Mesothelial cell of epicardium (in vitro differentiated cells): ENCODE measurements around the gene STARD10. TPM values are rescaled to one million over a fixed set of nuclear protein-coding genes. Genes with fewer than 3 reads are reported as not detected.

ENCODE experiments used
- DNase-seq, 2 experiments: peaks; one replicate each; pipeline ENCODE4 v3.0.0; 2021; ENCODE audit warnings: low spot score in 2 of 2; ENCODE audit not compliant: unreplicated experiment in 2 of 2
- H3K27ac Mint-ChIP-seq: 2 replicates; pipeline ENCODE4 v1.8.0; 2021; ENCODE audit warnings: mixed read lengths
- H3K27me3 Mint-ChIP-seq: 2 replicates; pipeline ENCODE4 v1.8.0; 2021; ENCODE audit warnings: low read depth, mixed read lengths
- H3K36me3 Mint-ChIP-seq: 2 replicates; pipeline ENCODE4 v1.8.0; 2021; ENCODE audit warnings: mixed read lengths
- H3K4me1 Mint-ChIP-seq: 2 replicates; pipeline ENCODE4 v1.8.0; 2021; ENCODE audit warnings: mixed read lengths
- H3K4me3 Mint-ChIP-seq: 2 replicates; pipeline ENCODE4 v1.8.0; 2021; ENCODE audit warnings: mild to moderate bottlenecking, moderate library complexity, mixed read lengths
- H3K9me3 Mint-ChIP-seq: 2 replicates; pipeline ENCODE4 v1.8.0; 2021; ENCODE audit warnings: mixed read lengths
- total RNA-seq: library from RNA; stranded (reverse); gene quantifications from 3 replicates; pipeline ENCODE4 v1.2.1, GENCODE V29; 2021
- TF ChIP-seq, protein P1 (sequence below): fragments of 200-600 bp; sonication (generic); IDR thresholded peaks from one replicate; pipeline ENCODE4 v1.5.0; 2021; ENCODE audit warnings: antibody characterized with exemption; ENCODE audit not compliant: unreplicated experiment

The STARD10 gene
- total RNA-seq, 1 donor from 2014 or later, result 54.9 TPM

DNA sequence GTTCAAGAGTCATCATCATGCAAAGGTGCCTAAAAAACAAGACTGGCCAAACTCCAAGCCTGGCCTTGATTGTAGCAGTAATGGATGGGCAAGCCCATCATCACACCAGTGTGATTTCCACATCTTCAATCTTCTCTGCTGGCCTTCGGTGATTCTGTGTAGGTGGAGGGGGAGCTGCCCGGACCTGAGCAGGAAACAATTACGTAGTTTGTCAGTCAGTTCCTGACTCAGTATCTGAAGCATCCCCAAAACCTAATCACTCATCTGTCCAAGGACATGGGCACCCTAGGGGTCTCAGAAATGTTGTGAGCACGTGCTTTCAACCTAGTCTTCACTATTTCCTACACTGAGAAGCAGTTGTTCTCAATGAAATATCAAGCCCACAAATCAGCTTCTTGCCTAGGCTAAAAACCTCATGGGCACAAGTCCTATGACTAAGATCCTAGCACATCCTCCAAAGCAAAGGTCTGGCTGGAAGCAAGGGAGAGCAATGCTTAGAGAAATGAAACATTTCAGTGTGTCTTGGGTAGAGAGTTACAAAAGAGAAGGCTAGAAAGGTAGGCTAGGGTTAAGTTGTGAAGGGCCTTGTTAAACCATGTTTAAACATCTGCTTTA is 45.0 kb upstream of the STARD10 start:
- no peak overlapping the region for H3K4me3 Mint-ChIP-seq
- no peak overlapping the region for H3K27ac Mint-ChIP-seq
- TF ChIP-seq, protein P1, sequence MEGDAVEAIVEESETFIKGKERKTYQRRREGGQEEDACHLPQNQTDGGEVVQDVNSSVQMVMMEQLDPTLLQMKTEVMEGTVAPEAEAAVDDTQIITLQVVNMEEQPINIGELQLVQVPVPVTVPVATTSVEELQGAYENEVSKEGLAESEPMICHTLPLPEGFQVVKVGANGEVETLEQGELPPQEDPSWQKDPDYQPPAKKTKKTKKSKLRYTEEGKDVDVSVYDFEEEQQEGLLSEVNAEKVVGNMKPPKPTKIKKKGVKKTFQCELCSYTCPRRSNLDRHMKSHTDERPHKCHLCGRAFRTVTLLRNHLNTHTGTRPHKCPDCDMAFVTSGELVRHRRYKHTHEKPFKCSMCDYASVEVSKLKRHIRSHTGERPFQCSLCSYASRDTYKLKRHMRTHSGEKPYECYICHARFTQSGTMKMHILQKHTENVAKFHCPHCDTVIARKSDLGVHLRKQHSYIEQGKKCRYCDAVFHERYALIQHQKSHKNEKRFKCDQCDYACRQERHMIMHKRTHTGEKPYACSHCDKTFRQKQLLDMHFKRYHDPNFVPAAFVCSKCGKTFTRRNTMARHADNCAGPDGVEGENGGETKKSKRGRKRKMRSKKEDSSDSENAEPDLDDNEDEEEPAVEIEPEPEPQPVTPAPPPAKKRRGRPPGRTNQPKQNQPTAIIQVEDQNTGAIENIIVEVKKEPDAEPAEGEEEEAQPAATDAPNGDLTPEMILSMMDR, result no peak
- H3K4me1 Mint-ChIP-seq, result peaks cover 6% of the 10 kb centered on the region
- H3K9me3 Mint-ChIP-seq, result no peaks in the 10 kb centered on the region
- no peaks in the 10 kb centered on the region for H3K27me3 Mint-ChIP-seq
- DNase-seq, result no peak
- H3K36me3 Mint-ChIP-seq, result peaks cover 29% of the 10 kb centered on the region

GRCh38 chr11:72836111-72836510 is 42.3 kb upstream of the STARD10 start:
- no peaks in the 10 kb centered on the region for H3K9me3 Mint-ChIP-seq
- peaks cover 18% of the 10 kb centered on the region for H3K36me3 Mint-ChIP-seq
- H3K4me1 Mint-ChIP-seq, result peaks cover 17% of the 10 kb centered on the region
- H3K27ac Mint-ChIP-seq, result peak overlapping the region; percentile 71
- H3K27me3 Mint-ChIP-seq, result no peaks in the 10 kb centered on the region
- H3K4me3 Mint-ChIP-seq, result no peak overlapping the region
- TF ChIP-seq, protein P1, result no peak
- DNase-seq, result no peak

- no peak overlapping the region for H3K27ac Mint-ChIP-seq
- no peak overlapping the region for H3K4me3 Mint-ChIP-seq
Measured at GRCh38 chr11:72834905-72835304, 41.1 kb upstream of the STARD10 start.

DNA sequence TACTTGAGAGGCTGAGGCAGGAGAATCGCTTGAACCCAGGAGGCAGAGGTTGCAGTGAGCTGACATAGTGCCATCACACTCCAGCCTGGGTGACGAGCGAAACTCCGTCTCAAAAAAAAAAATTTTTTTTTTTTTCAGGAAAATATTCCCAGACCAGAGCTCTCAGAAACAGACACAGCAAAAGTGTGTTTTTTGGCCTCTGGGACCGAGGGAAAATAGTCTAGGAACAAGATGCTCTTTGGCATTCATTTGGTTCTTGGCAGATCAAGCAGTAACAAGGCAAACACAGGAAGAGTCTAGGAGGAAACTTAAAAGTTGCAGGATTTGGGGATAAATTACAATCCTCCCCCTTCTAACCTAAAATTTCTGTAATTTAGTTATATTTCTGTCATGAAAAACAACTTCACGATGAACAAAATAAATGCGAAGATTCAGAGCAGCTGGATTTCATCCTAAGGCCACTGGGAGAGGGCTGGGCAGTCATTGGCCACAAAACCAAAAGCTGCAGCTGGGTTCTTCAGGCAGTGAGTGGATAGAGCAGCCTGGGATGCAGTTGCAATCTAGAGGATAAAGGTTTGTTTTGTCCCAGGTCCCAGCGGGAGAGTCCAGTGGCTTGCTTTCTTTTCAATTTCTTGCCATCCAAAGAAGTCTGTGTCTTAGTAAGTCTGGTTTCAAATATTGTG is 40.1 kb upstream of the STARD10 start:
- H3K4me1 Mint-ChIP-seq, result peaks cover 17% of the 10 kb centered on the region
- TF ChIP-seq, protein P1, result no peak
- peaks cover 2% of the 10 kb centered on the region for H3K36me3 Mint-ChIP-seq
- DNase-seq, result no peak
- H3K27ac Mint-ChIP-seq, result no peak overlapping the region
- H3K9me3 Mint-ChIP-seq, result no peaks in the 10 kb centered on the region
- H3K4me3 Mint-ChIP-seq, result no peak overlapping the region
- no peaks in the 10 kb centered on the region for H3K27me3 Mint-ChIP-seq

More at GRCh38 chr11:72834905-72835304, 41.1 kb upstream of the STARD10 start:
- TF ChIP-seq, protein P1, result no peak
- no peak for DNase-seq
- Mint-ChIP-seq H3K4me1 (peaks cover 17% of the 10 kb centered on the region), H3K27me3 (no peaks in the 10 kb centered on the region), H3K36me3 (peaks cover 10% of the 10 kb centered on the region), H3K9me3 (no peaks in the 10 kb centered on the region)

DNA sequence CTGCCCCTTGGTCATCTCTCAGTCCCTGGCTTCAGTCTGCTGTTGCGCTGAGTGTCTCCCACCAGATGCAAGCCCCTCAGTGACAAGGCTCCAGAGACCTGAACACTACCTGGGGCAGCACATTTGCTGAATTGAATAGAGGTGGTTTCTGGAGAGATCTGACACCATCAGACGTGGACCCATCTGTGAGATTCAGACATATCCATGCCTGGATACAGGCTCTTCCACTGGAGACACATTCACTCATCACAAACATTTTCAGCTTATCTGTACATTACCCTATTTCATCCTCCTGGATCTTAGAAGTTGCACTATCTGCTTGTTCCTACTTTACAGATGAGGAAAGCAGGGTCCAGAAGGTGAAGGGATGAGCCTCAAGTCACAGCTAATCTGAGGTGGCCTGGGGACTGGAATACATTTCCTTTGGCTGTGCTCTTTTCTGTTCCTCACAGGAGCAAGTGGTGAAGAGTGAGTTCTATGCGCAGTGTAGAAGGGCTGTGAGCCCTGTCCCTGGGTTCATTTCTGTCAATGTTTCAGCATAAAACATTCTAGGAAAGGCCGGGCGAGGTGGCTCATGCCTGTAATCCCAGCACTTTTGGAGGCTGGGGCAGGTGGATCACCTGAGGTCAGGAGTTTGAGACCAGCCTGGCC is 39.4 kb upstream of the STARD10 start:
- TF ChIP-seq, protein P1, result no peak
- no peaks in the 10 kb centered on the region for H3K36me3 Mint-ChIP-seq
- no peak overlapping the region for H3K4me3 Mint-ChIP-seq
- no peaks in the 10 kb centered on the region for H3K27me3 Mint-ChIP-seq
- DNase-seq, result peak in 1 of 2 experiments; percentile 16
- peaks cover 17% of the 10 kb centered on the region for H3K4me1 Mint-ChIP-seq
- H3K27ac Mint-ChIP-seq, result no peak overlapping the region
- H3K9me3 Mint-ChIP-seq, result no peaks in the 10 kb centered on the region
